GM19452 (cell line): ENCODE data around the gene IGFBP1.
"Not testable (repeated sequence)": the region's sequence is repeated elsewhere in the genome, so short reads cannot be mapped to it uniquely, and the experiment has no call there.

Source experiments
- ATAC-seq: cut with Tn5 transposase; IDR thresholded peaks from one replicate; pipeline ENCODE4 v1.9.1; 2021; ENCODE audit not compliant: unreplicated experiment

IGFBP1 gene

GRCh38 chr7:45937301-45937700, 49.0 kb downstream of the IGFBP1 start:
- no peak for ATAC-seq

GRCh38 chr7:45937862-45938261, 49.6 kb downstream of the IGFBP1 start:
- ATAC-seq = no peak

- ATAC-seq = no peak
These were observed 50.5 kb downstream of the IGFBP1 start for GRCh38 chr7:45938626-45939302.

DNA sequence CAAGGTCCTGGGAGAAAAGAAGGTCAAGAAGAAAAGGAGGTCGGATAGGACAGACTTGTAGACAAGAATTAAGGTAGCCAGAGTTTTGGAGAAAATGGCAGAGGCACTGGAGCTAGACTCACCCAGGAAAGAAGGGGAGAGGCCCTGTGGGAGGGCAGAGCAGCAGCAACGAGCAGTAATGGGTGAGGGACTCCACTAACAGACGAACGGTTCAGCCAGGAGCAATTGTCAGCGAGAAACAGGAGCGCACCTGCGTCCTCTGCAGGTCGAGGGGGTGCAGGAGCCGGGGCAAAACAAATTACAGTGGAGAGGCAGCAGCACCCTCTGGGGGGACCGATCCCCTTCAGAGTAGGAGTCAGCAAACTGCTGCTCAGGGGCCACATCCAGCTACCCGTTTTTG, 51.3 kb downstream of the IGFBP1 start:
- no peak for ATAC-seq

GRCh38 chr7:45940237-45940781, 52.0 kb downstream of the IGFBP1 start:
- not testable (repeated sequence) for ATAC-seq

DNA sequence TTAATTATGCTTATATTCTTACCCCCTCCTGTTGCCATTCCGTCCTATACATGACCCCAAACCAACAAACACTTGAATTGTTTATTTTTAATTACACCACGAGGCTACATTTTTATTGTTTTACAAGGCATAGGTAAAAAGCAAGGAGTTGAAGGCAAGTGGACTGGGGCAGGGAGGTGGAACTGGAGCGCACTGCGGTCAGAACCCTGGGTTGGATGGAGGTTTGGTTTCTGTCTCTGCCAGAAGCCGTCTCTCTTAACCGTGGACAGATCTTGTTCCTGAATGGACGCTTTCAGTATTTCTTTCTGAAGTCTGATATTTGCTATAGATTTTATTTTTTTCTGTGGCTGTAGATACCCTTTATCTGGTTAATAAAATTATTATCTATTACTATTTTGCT, 52.7 kb downstream of the IGFBP1 start:
- ATAC-seq = no peak
